SK-N-SH (cell line): ENCODE measurements around the gene STON2. TPM values are rescaled to one million over a fixed set of nuclear protein-coding genes. Genes with fewer than 3 reads are reported as not detected.

ENCODE experiments used
- CTCF ChIA-PET: fragments of 300-600, 350-600 bp; formaldehyde crosslinking; extraction: SDS; loops from one replicate; lab custom pipeline; 2021; lab: Yijun Ruan, JAX
- POLR2A ChIA-PET: fragments of 350-600 bp; sonication (Branson Sonifier 250); formaldehyde crosslinking; extraction: SDS; loops from one replicate; lab custom pipeline; 2020; ENCODE audit warnings: antibody characterized with exemption, inconsistent platforms; lab: Yijun Ruan, JAX
- DNase-seq: peaks from one replicate; pipeline ENCODE4 v3.0.0; 2012
- H2AFZ ChIP-seq: fragments of 200-600 bp; sonication (generic); 2 replicates; pipeline ENCODE4 v1.8.1; 2016; ENCODE audit warnings: antibody characterized with exemption, mild to moderate bottlenecking, low read depth
- H3F3A ChIP-seq: fragments of 200-600 bp; sonication (generic); replicated peaks from 2 replicates; pipeline ENCODE3; 2016; ENCODE audit warnings: antibody characterized with exemption, mild to moderate bottlenecking; ENCODE audit not compliant: insufficient read depth
- H3K27ac ChIP-seq, 2 experiments: fragments of 200-500 bp in 1 of 2; fragments of 200-600 bp in 1 of 2; sonication (Bioruptor generic) in 1 of 2; sonication (generic), shearing (Covaris generic) in 1 of 2; 2 replicates each; pipeline versions ENCODE4 v1.5.1 to v1.6.1; 2014 to 2016; ENCODE audit warnings: low read depth in 2 of 2, inconsistent platforms in 1 of 2, low read length in 1 of 2, mild to moderate bottlenecking in 1 of 2, mixed read lengths in 1 of 2
- H3K27me3 ChIP-seq: fragments of 200-600 bp; sonication (generic), shearing (Covaris generic); 2 replicates; pipeline ENCODE4 v1.6.1; 2016; ENCODE audit warnings: mixed run types; ENCODE audit not compliant: insufficient read depth
- H3K36me3 ChIP-seq, 2 experiments: fragments of 200-500 bp in 1 of 2; fragments of 200-600 bp in 1 of 2; sonication (Bioruptor generic) in 1 of 2; sonication (generic) in 1 of 2; replicated peaks in 1 of 2; 2 replicates each; pipeline versions ENCODE3 to v1.5.1; 2014 to 2016; ENCODE audit warnings: low read length in 1 of 2, mild to moderate bottlenecking in 1 of 2; ENCODE audit not compliant: insufficient read depth in 2 of 2, control insufficient read depth in 1 of 2
- H3K4me1 ChIP-seq, 2 experiments: fragments of 200-500 bp in 1 of 2; fragments of 200-600 bp in 1 of 2; sonication (Bioruptor generic) in 1 of 2; sonication (generic), shearing (Covaris generic) in 1 of 2; 2 replicates each; pipeline versions ENCODE4 v1.5.1 to v1.6.1; 2014 to 2016; ENCODE audit warnings: low read depth in 1 of 2, low read length in 1 of 2, mixed run types in 1 of 2; ENCODE audit not compliant: insufficient read depth in 2 of 2, control insufficient read depth in 1 of 2
- H3K4me2 ChIP-seq: fragments of 200-600 bp; sonication (generic), shearing (Covaris generic); 2 replicates; pipeline ENCODE4 v1.6.1; 2017; ENCODE audit warnings: mixed run types
- H3K4me3 ChIP-seq, 2 experiments: fragments of 200-500 bp in 1 of 2; fragments of 200-600 bp in 1 of 2; sonication (Bioruptor generic) in 1 of 2; sonication (generic), shearing (Covaris generic) in 1 of 2; 2 replicates each; pipeline versions ENCODE4 v1.5.1 to v1.8.1; 2014 to 2016; ENCODE audit warnings: low read depth in 2 of 2, inconsistent platforms in 1 of 2, low read length in 1 of 2, mild to moderate bottlenecking in 1 of 2, mixed read lengths in 1 of 2, moderate library complexity in 1 of 2
- H3K79me2 ChIP-seq: fragments of 200-600 bp; sonication (generic); 2 replicates; pipeline ENCODE4 v1.8.1; 2017; ENCODE audit warnings: mild to moderate bottlenecking; ENCODE audit not compliant: insufficient read depth
- H3K9ac ChIP-seq: fragments of 200-600 bp; sonication (generic); 2 replicates; pipeline ENCODE4 v1.6.1; 2017; ENCODE audit warnings: mixed run types
- H3K9me2 ChIP-seq: fragments of 200-600 bp; sonication (generic); 2 replicates; pipeline ENCODE4 v1.6.1; 2017; ENCODE audit warnings: mixed run types
- H3K9me3 ChIP-seq: fragments of 200-600 bp; sonication (generic); 2 replicates; pipeline ENCODE4 v1.6.1; 2017; ENCODE audit warnings: mixed run types, mild to moderate bottlenecking, moderate library complexity
- H4K20me1 ChIP-seq: fragments of 200-600 bp; sonication (generic); 2 replicates; pipeline ENCODE4 v1.6.1; 2017; ENCODE audit warnings: mild to moderate bottlenecking, mixed run types; ENCODE audit not compliant: insufficient read depth
- CHD2 ChIP-seq: fragments of 150-350 bp; IDR thresholded peaks from 2 replicates; pipeline ENCODE4 v1.6.1; 2018; ENCODE audit warnings: low read length; ENCODE audit not compliant: partially characterized antibody
- ELF1 ChIP-seq: IDR thresholded peaks from 2 replicates; pipeline ENCODE4 v1.4.0; 2012
- EP300 ChIP-seq, 2 experiments: IDR thresholded peaks; 2 replicates each; pipeline versions ENCODE4 v1.4.0 to v1.6.1; 2012; ENCODE audit warnings: borderline replicate concordance in 1 of 2, low read depth in 1 of 2, low read length in 1 of 2
- EZH2phosphoT487 ChIP-seq: fragments of 200-600 bp; sonication (generic); IDR thresholded peaks from 2 replicates; pipeline ENCODE4 v1.6.1; 2017; ENCODE audit warnings: low read depth, mixed run types, mild to moderate bottlenecking, antibody characterized with exemption, moderate library complexity, borderline replicate concordance
- FOSL2 ChIP-seq: IDR thresholded peaks from 2 replicates; pipeline ENCODE4 v1.4.0; 2012; ENCODE audit warnings: low read depth, mild to moderate bottlenecking, moderate library complexity, borderline replicate concordance
- GABPA ChIP-seq: IDR thresholded peaks from 2 replicates; pipeline ENCODE4 v1.4.0; 2012; ENCODE audit warnings: low read depth, mild to moderate bottlenecking
- GATA2 ChIP-seq: sonication (generic); formaldehyde crosslinking; IDR thresholded peaks from 2 replicates; pipeline ENCODE4 v1.5.0; 2020; ENCODE audit warnings: mild to moderate bottlenecking, missing genetic modification reagents
- POLR2AphosphoS5 ChIP-seq: IDR thresholded peaks from 2 replicates; pipeline ENCODE4 v1.6.1; 2012; ENCODE audit warnings: low read depth, low read length
- RAD21 ChIP-seq: IDR thresholded peaks from 2 replicates; pipeline ENCODE4 v1.6.1; 2012; ENCODE audit warnings: mild to moderate bottlenecking, low read length
- RCOR1 ChIP-seq: fragments of 150-350 bp; IDR thresholded peaks from 2 replicates; pipeline ENCODE4 v1.6.1; 2017; ENCODE audit warnings: antibody characterized with exemption, low read length
- RXRA ChIP-seq: IDR thresholded peaks from 2 replicates; pipeline ENCODE4 v1.4.0; 2012; ENCODE audit warnings: low read depth, mild to moderate bottlenecking, borderline replicate concordance
- SIN3A ChIP-seq: IDR thresholded peaks from 2 replicates; pipeline ENCODE4 v1.6.1; 2012; ENCODE audit warnings: low read depth, mild to moderate bottlenecking, low read length, moderate library complexity, borderline replicate concordance
- TAF1 ChIP-seq: IDR thresholded peaks from 2 replicates; pipeline ENCODE4 v1.6.1; 2012; ENCODE audit warnings: low read depth, mild to moderate bottlenecking, low read length, moderate library complexity, borderline replicate concordance
- TEAD4 ChIP-seq: IDR thresholded peaks from 2 replicates; pipeline ENCODE4 v1.4.0; 2012; ENCODE audit warnings: mild to moderate bottlenecking, borderline replicate concordance; ENCODE audit not compliant: insufficient read depth
- USF2 ChIP-seq: fragments of 150-350 bp; IDR thresholded peaks from 2 replicates; pipeline ENCODE4 v1.6.1; 2017; ENCODE audit warnings: antibody characterized with exemption, low read length, low read depth, borderline replicate concordance
- YY1 ChIP-seq: IDR thresholded peaks from 2 replicates; pipeline ENCODE4 v1.4.0; 2012; ENCODE audit warnings: low read depth, mild to moderate bottlenecking
- ZBTB33 ChIP-seq: IDR thresholded peaks from 2 replicates; pipeline ENCODE4 v1.4.0; 2012; ENCODE audit warnings: low read depth, borderline replicate concordance
- WGBS: methylation state at CpG from one replicate; pipeline ENCODE4 v1.1.6; 2017; ENCODE audit warnings: low lambda C conversion rate; 5-methylcytosine and 5-hydroxymethylcytosine counted together
- polyA plus RNA-seq, 3 experiments: library from polyadenylated mRNA; depleted of rRNA; stranded (reverse); fragments of >200 nt; gene quantifications; 2 replicates each; pipeline ENCODE4 v1.2.3, GENCODE V29; 2012
- TF ChIP-seq, protein P1 (sequence below): IDR thresholded peaks from 2 replicates; pipeline ENCODE4 v1.4.0; 2012; ENCODE audit warnings: low read depth, borderline replicate concordance

The STON2 gene
- polyA plus RNA-seq, 1 of the 3 experiments (the other 2 are of a cell fraction): not detected

DNA sequence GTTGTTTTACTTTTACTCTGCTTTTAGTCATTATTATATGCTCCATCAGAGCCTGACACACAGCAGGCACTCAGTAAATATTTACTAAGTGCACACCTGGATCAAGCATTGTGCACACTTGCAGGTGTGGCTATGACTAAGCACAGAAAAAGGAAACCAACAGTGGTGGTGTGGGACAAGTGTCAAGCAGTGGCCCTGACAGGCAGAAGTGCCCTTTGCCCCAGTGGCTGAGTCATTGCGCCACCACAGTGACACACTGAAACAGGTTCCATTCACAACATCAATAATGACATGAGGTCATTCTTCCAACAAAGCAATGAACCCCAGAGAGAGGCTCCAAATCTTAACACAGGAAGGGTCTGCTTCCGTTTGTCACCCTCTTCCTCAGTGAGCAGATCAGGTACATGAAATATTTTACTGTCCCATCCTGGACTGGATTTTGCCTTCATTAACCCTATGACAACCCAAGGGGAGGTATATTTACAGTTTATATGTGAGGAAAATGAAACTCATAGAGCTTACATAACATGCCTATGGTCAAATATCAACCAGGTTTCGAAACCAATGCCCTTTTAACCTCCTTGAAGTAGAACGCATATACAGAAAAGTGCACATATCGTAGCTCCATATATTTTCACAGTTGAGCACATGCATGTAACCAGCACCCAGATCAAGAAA is 96.7 kb downstream of the STON2 start:
- no peak overlapping the region for H3K4me3 ChIP-seq
- H3K27ac ChIP-seq: no peak overlapping the region
- no peaks in the 10 kb centered on the region for H3K27me3 ChIP-seq
- 48% methylated on average over 5 of the region's 5 CpGs for WGBS
- no peaks in the 10 kb centered on the region for H4K20me1 ChIP-seq
- no peak for DNase-seq
- ChIA-PET POLR2A (no interaction called here), CTCF (no interaction called here)
- H3K9me3 ChIP-seq: no peaks in the 10 kb centered on the region
- H3K9ac ChIP-seq: no peak overlapping the region
- H3K36me3 ChIP-seq: no peaks in the 10 kb centered on the region
- no peak for TF ChIP-seq RXRA
- no peaks in the 10 kb centered on the region for H3K9me2 ChIP-seq
- H3F3A ChIP-seq: no peaks in the 10 kb centered on the region
- H3K4me2 ChIP-seq: no peak overlapping the region
- H3K79me2 ChIP-seq: no peaks in the 10 kb centered on the region
- H3K4me1 ChIP-seq: no peaks in the 10 kb centered on the region
- no peak overlapping the region for H2AFZ ChIP-seq

- no peak overlapping the region for H3K27ac ChIP-seq
- no peak overlapping the region for H3K4me2 ChIP-seq
- H3K4me3 ChIP-seq: no peak overlapping the region
- H3K9ac ChIP-seq: no peak overlapping the region
- no peaks in the 10 kb centered on the region for H3K9me2 ChIP-seq
- H2AFZ ChIP-seq: no peak overlapping the region
- TF ChIP-seq TEAD4: no peak
- TF ChIP-seq, protein P1, sequence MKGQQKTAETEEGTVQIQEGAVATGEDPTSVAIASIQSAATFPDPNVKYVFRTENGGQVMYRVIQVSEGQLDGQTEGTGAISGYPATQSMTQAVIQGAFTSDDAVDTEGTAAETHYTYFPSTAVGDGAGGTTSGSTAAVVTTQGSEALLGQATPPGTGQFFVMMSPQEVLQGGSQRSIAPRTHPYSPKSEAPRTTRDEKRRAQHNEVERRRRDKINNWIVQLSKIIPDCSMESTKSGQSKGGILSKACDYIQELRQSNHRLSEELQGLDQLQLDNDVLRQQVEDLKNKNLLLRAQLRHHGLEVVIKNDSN: no peak
- no peak for TF ChIP-seq CHD2
- TF ChIP-seq FOSL2: no peak
- no peak for TF ChIP-seq GATA2 (CRISPR knock-in tag)
- 53% methylated on average over 3 of the region's 3 CpGs for WGBS
- ChIA-PET POLR2A (no interaction called here), CTCF (interaction anchor here (1.7 kb wide), 1 partner anchor 33 kb away, joined by 4 read pairs; no protein-coding TSS in a partner anchor)
- no peaks in the 10 kb centered on the region for H3K79me2 ChIP-seq
- no peak for DNase-seq
- no peaks in the 10 kb centered on the region for H3K4me1 ChIP-seq
- H3K9me3 ChIP-seq: no peaks in the 10 kb centered on the region
- no peaks in the 10 kb centered on the region for H3F3A ChIP-seq
- no peaks in the 10 kb centered on the region for H3K27me3 ChIP-seq
- no peaks in the 10 kb centered on the region for H4K20me1 ChIP-seq
- H3K36me3 ChIP-seq: no peaks in the 10 kb centered on the region
Measured at GRCh38 chr14:81302638-81303037, 97.5 kb downstream of the STON2 start.

- CTCF ChIA-PET: interaction anchor here (1.2 to 1.7 kb wide), 4 partner anchors 11 to 163 kb away, joined by 3 to 4 read pairs (median 4); no protein-coding TSS in a partner anchor
- Histone ChIP-seq H3K4me1 (no peaks in the 10 kb centered on the region), H3F3A (no peaks in the 10 kb centered on the region), H3K4me2 (no peak overlapping the region), H3K9me2 (no peaks in the 10 kb centered on the region), H3K4me3 (no peak overlapping the region), H3K27me3 (no peaks in the 10 kb centered on the region), H3K9ac (no peak overlapping the region), H4K20me1 (no peaks in the 10 kb centered on the region), H3K9me3 (no peaks in the 10 kb centered on the region), H3K79me2 (no peaks in the 10 kb centered on the region), H3K36me3 (no peaks in the 10 kb centered on the region), H2AFZ (no peak overlapping the region), H3K27ac (no peak overlapping the region)
- WGBS: 33% methylated on average over 1 of the region's 1 CpG
- POLR2A ChIA-PET: no interaction called here
- no peak for DNase-seq
- TF ChIP-seq FOSL2 (no peak), EZH2phosphoT487 (no peak), GATA2 (CRISPR knock-in tag) (no peak), GABPA (no peak), POLR2AphosphoS5 (no peak), EP300 (IDR thresholded peaks at IDR 0.05; ENCODE audit: borderline replicate concordance in 1 of 2, low read depth in 1 of 2, low read length in 1 of 2) (no peak), ZBTB33 (no peak), SIN3A (no peak), TAF1 (no peak), RCOR1 (no peak), ELF1 (no peak), CHD2 (no peak), USF2 (no peak), RAD21 (no peak), YY1 (no peak)
Measured at GRCh38 chr14:81301813-81302212, 98.3 kb downstream of the STON2 start.
